Neural cell (in vitro differentiated cells): ENCODE measurements around the gene ZNF672.

ENCODE experiments used
- CTCF ChIP-seq: fragments of 450-650 bp; IDR thresholded peaks from 2 replicates; pipeline ENCODE4 v1.5.1; 2014; ENCODE audit warnings: antibody characterized with exemption, mild to moderate bottlenecking, moderate library complexity; ENCODE audit not compliant: poor library complexity, severe bottlenecking
- EP300 ChIP-seq: fragments of 450-650 bp; conservative IDR thresholded peaks from 2 replicates; pipeline ENCODE4 v1.6.1; 2014; ENCODE audit warnings: antibody characterized with exemption, mild to moderate bottlenecking, moderate library complexity; ENCODE audit not compliant: poor library complexity, severe bottlenecking
- EZH2 ChIP-seq: fragments of 200-600, 300-800 bp; shearing (Covaris generic), sonication (generic); IDR thresholded peaks from 2 replicates; pipeline ENCODE4 v1.6.1; 2014; ENCODE audit warnings: antibody characterized with exemption, low read length, borderline replicate concordance, mild to moderate bottlenecking; ENCODE audit not compliant: insufficient read depth, poor library complexity, severe bottlenecking
- SMC3 ChIP-seq: fragments of 450-650 bp; conservative IDR thresholded peaks from 2 replicates; pipeline ENCODE4 v1.6.1; 2014; ENCODE audit warnings: antibody characterized with exemption, mild to moderate bottlenecking, moderate library complexity; ENCODE audit not compliant: poor library complexity
- TAF1 ChIP-seq: IDR thresholded peaks from 2 replicates; pipeline ENCODE4 v1.6.1; 2012; ENCODE audit warnings: low read depth

- TF ChIP-seq CTCF (no peak), EZH2 (no peak), EP300 (peak; percentile 41), SMC3 (no peak), TAF1 (no peak)
Observed at GRCh38 chr1:248858891-248859889, 21.2 kb downstream of the ZNF672 start, which contains the start of gene ZNF692.
